Sigmoid colon (tissue), 3 donors: ENCODE results near the gene CNIH3.

Experiments used
- CTCF ChIP-seq, 4 experiments: fragments of 450-650 bp in 3 of 4; fragments of 200-600 bp in 1 of 4; IDR thresholded peaks; one replicate each; pipeline ENCODE4 v1.5.1; 2016 to 2019; ENCODE audit warnings: antibody characterized with exemption in 4 of 4, mild to moderate bottlenecking in 3 of 4, moderate library complexity in 2 of 4
- POLR2A ChIP-seq, 2 donors: fragments of 450-650 bp; IDR thresholded peaks; one replicate each; pipeline ENCODE4 v1.6.1; 2016; ENCODE audit warnings: antibody characterized with exemption in 2 of 2, mild to moderate bottlenecking in 2 of 2, moderate library complexity in 2 of 2

GRCh38 chr1:224592636-224593582, 23.2 kb upstream of the CNIH3 start:
- TF ChIP-seq POLR2A (IDR thresholded peaks at IDR 0.05), result no peak
- TF ChIP-seq CTCF (IDR thresholded peaks at IDR 0.05), result no peak
